Peyer's patch (tissue), 4 donors: Measurements from ENCODE around the gene FLCN. TPM values are rescaled to one million over a fixed set of nuclear protein-coding genes. Genes with fewer than 3 reads are reported as not detected.

ENCODE experiments used
- DNase-seq, 3 donors: peaks; one replicate each; pipeline ENCODE4 v3.0.0-alpha.2; 2017 to 2019
- H3K27ac ChIP-seq, 4 donors: fragments of 200-600 bp; sonication (generic); one replicate each; pipeline ENCODE4 v1.5.1; 2016 to 2019
- H3K27me3 ChIP-seq, 2 donors: fragments of 200-600 bp; sonication (generic); one replicate each; pipeline ENCODE4 v1.5.1; 2019
- H3K36me3 ChIP-seq, 3 donors: fragments of 200-600 bp; sonication (generic); one replicate each; pipeline ENCODE4 v1.5.1; 2016 to 2019
- H3K4me1 ChIP-seq, 4 donors: fragments of 200-600 bp; sonication (generic); one replicate each; pipeline ENCODE4 v1.5.1; 2016 to 2019
- H3K4me3 ChIP-seq, 4 donors: fragments of 200-600 bp; sonication (generic); 1 replicate in 3 of 4; 2 replicates in 1 of 4; pipeline ENCODE4 v1.5.1; 2016 to 2019; ENCODE audit warnings: mild to moderate bottlenecking in 1 of 4
- H3K9me3 ChIP-seq, 4 donors: fragments of 200-600 bp; sonication (generic); one replicate each; pipeline ENCODE4 v1.5.1; 2016 to 2019; ENCODE audit warnings: mild to moderate bottlenecking in 1 of 4
- POLR2A ChIP-seq, 2 donors: fragments of 450-650 bp; IDR thresholded peaks; one replicate each; pipeline ENCODE4 v1.5.1; 2017; ENCODE audit warnings: antibody characterized with exemption in 2 of 2, mild to moderate bottlenecking in 2 of 2, moderate library complexity in 2 of 2
- total RNA-seq, 4 donors: library from RNA; depleted of rRNA; stranded (reverse); fragments of >200 nt; gene quantifications; one replicate each; pipeline ENCODE4 v1.1.0, GENCODE V29; 2016
- TF ChIP-seq, protein P1 (sequence below), 6 experiments: fragments of 450-650 bp in 4 of 6; fragments of 200-600 bp in 2 of 6; sonication (generic) in 1 of 6; IDR thresholded peaks; one replicate each; pipeline ENCODE4 v1.5.1; 2017 to 2019; ENCODE audit warnings: antibody characterized with exemption in 6 of 6, mild to moderate bottlenecking in 3 of 6, moderate library complexity in 1 of 6

The FLCN gene
- total RNA-seq, 4 donors from 2014 or later = 186 to 243 (median 210) TPM

- no peak overlapping the region for H3K4me3 ChIP-seq
- no peak for DNase-seq
- no peaks in the 10 kb centered on the region for H3K9me3 ChIP-seq
- H3K27me3 ChIP-seq = no peaks in the 10 kb centered on the region
- peaks cover 0 to 33% (median 2%) of the 10 kb centered on the region in 4 donors for H3K4me1 ChIP-seq
- H3K36me3 ChIP-seq = peaks cover 0 to 58% (median 0%) of the 10 kb centered on the region in 3 donors
- TF ChIP-seq, protein P1, sequence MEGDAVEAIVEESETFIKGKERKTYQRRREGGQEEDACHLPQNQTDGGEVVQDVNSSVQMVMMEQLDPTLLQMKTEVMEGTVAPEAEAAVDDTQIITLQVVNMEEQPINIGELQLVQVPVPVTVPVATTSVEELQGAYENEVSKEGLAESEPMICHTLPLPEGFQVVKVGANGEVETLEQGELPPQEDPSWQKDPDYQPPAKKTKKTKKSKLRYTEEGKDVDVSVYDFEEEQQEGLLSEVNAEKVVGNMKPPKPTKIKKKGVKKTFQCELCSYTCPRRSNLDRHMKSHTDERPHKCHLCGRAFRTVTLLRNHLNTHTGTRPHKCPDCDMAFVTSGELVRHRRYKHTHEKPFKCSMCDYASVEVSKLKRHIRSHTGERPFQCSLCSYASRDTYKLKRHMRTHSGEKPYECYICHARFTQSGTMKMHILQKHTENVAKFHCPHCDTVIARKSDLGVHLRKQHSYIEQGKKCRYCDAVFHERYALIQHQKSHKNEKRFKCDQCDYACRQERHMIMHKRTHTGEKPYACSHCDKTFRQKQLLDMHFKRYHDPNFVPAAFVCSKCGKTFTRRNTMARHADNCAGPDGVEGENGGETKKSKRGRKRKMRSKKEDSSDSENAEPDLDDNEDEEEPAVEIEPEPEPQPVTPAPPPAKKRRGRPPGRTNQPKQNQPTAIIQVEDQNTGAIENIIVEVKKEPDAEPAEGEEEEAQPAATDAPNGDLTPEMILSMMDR (IDR thresholded peaks at IDR 0.05) = no peak
- TF ChIP-seq POLR2A (IDR thresholded peaks at IDR 0.05) = no peak
- H3K27ac ChIP-seq = peak overlapping the region in 3 of 4 donors; percentile 17 to 65 (median 45)
These were observed 4.7 kb downstream of the FLCN start for GRCh38 chr17:17232303-17232621.

GRCh38 chr17:17231621-17232302, 5.2 kb downstream of the FLCN start:
- Histone ChIP-seq H3K36me3 (peaks cover 0 to 63% (median 3%) of the 10 kb centered on the region in 3 donors), H3K4me1 (peaks cover 0 to 33% (median 2%) of the 10 kb centered on the region in 4 donors), H3K27ac (peak overlapping the region in 2 of 4 donors; percentile 45 to 65), H3K27me3 (no peaks in the 10 kb centered on the region), H3K4me3 (no peak overlapping the region), H3K9me3 (no peaks in the 10 kb centered on the region)
- peak in 2 of 3 donors; percentile 74 to 76 for DNase-seq
- TF ChIP-seq POLR2A (IDR thresholded peaks at IDR 0.05) = no peak
- TF ChIP-seq, protein P1 (IDR thresholded peaks at IDR 0.05) = no peak

GRCh38 chr17:17229416-17230384, 7.3 kb downstream of the FLCN start:
- H3K9me3 ChIP-seq = no peaks in the 10 kb centered on the region
- H3K27me3 ChIP-seq = no peaks in the 10 kb centered on the region
- H3K27ac ChIP-seq = no peak overlapping the region
- TF ChIP-seq, protein P1 (IDR thresholded peaks at IDR 0.05) = no peak
- no peak for TF ChIP-seq POLR2A (IDR thresholded peaks at IDR 0.05)
- peaks cover 0 to 83% (median 3%) of the 10 kb centered on the region in 3 donors for H3K36me3 ChIP-seq
- H3K4me3 ChIP-seq = no peak overlapping the region
- DNase-seq = no peak
- peaks cover 0 to 22% (median 0%) of the 10 kb centered on the region in 4 donors for H3K4me1 ChIP-seq

GRCh38 chr17:17228521-17229279, 8.3 kb downstream of the FLCN start:
- no peak for TF ChIP-seq POLR2A (IDR thresholded peaks at IDR 0.05)
- TF ChIP-seq, protein P1 (IDR thresholded peaks at IDR 0.05) = no peak
- Histone ChIP-seq H3K27me3 (no peaks in the 10 kb centered on the region), H3K36me3 (peaks cover 0 to 93% (median 3%) of the 10 kb centered on the region in 3 donors), H3K4me3 (no peak overlapping the region), H3K4me1 (peaks cover 0 to 13% (median 0%) of the 10 kb centered on the region in 4 donors), H3K27ac (no peak overlapping the region), H3K9me3 (no peaks in the 10 kb centered on the region)
- DNase-seq = peak in 1 of 3 donors; percentile 36
